ENCODE data around the gene NCAPD2.

Gene NCAPD2

GRCh38 chr12:6493497-6494257 lies at the start of gene NCAPD2:
NCAPD2 (plus strand) TSS chr12:6494102; CDS start chr12:6495099, 997 bp downstream.
- peak; percentile 90 to 92 for DNase-seq

GRCh38 chr12:6444704-6445688 lies 48.9 kb upstream of the NCAPD2 start, which contains the start of gene CD27:
CD27 (plus strand) TSS chr12:6444955; CDS start chr12:6445096, 141 bp downstream.
- DNase-seq, result no peak

- no peak for DNase-seq
Observed at GRCh38 chr12:6450091-6450868, 43.6 kb upstream of the NCAPD2 start.

- no peak for DNase-seq
Observed at GRCh38 chr12:6450869-6451347, 43.0 kb upstream of the NCAPD2 start.

- DNase-seq, result peak; percentile 62 to 72
Observed at GRCh38 chr12:6451348-6452244, 42.3 kb upstream of the NCAPD2 start, which contains the start of gene TAPBPL. TAPBPL (plus strand) TSS chr12:6452042; CDS start chr12:6452249, 207 bp downstream.

- no peak for DNase-seq
Observed at GRCh38 chr12:6452245-6452943, 41.5 kb upstream of the NCAPD2 start.

- DNase-seq, result no peak
Observed at GRCh38 chr12:6452944-6453630, 40.8 kb upstream of the NCAPD2 start.

GRCh38 chr12:6457220-6457945 lies 36.5 kb upstream of the NCAPD2 start:
- no peak for DNase-seq

GRCh38 chr12:6458281-6459003 lies 35.5 kb upstream of the NCAPD2 start:
- no peak for DNase-seq

GRCh38 chr12:6459004-6459337 lies 34.9 kb upstream of the NCAPD2 start:
- no peak for DNase-seq

- no peak for DNase-seq
Observed at GRCh38 chr12:6460751-6461371, 33.0 kb upstream of the NCAPD2 start.

- DNase-seq, result peak; percentile 68 to 69
Observed at GRCh38 chr12:6461401-6462233, 32.3 kb upstream of the NCAPD2 start.

GRCh38 chr12:6462234-6462995 lies 31.5 kb upstream of the NCAPD2 start:
- no peak for DNase-seq

GRCh38 chr12:6463216-6463615 lies 30.7 kb upstream of the NCAPD2 start:
- DNase-seq, result no peak

- DNase-seq, result no peak
Observed at GRCh38 chr12:6463858-6464257, 30.0 kb upstream of the NCAPD2 start.

GRCh38 chr12:6464531-6464930 lies 29.4 kb upstream of the NCAPD2 start:
- no peak for DNase-seq
